Measurements from ENCODE around the gene CCT6A.
"Not testable (repeated sequence)": the region's sequence is repeated elsewhere in the genome, so short reads cannot be mapped to it uniquely, and the experiment has no call there.

CCT6A gene

DNA sequence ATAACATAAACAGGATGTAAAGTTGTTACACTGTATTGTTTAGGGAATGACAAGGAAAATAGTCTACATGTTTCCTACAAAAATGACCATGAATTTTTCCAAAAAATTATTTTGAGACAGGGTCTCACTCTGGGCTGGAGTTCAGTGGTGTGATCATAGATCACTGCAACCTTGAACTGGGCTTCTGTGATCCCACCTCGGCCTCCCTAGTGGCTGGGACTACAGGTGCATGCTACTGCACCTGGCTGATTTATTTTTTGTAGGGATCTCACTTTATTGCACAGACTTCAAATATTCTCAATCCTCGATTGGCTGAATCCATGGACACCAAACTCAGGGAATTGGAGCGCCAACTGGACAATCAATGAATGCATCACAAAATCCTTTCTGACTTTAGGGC lies 48.1 kb downstream of the CCT6A start:
- no peak for DNase-seq

- not testable (repeated sequence) for DNase-seq
Observed at GRCh38 chr7:56104138-56104537, 52.6 kb downstream of the CCT6A start.

DNA sequence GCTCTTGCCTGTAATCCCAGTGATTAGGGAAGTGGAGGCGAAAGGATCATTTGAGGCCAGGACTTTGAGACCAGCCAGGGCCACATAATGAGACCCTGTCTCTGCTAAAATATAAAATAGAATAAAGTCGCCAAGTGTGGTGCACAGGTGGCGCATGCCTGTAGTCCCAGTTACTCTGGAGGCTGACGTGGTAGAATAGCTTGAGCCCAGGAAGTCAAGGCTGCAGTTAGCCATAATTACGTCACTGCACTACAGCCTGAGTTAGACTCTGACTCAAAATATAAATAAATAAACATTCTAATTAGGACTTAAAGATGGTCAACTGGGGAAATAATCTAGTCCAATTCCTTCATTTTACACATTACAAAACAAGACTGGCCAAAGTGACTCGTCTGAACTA lies 53.9 kb downstream of the CCT6A start:
- peak; percentile 36 for DNase-seq

DNA sequence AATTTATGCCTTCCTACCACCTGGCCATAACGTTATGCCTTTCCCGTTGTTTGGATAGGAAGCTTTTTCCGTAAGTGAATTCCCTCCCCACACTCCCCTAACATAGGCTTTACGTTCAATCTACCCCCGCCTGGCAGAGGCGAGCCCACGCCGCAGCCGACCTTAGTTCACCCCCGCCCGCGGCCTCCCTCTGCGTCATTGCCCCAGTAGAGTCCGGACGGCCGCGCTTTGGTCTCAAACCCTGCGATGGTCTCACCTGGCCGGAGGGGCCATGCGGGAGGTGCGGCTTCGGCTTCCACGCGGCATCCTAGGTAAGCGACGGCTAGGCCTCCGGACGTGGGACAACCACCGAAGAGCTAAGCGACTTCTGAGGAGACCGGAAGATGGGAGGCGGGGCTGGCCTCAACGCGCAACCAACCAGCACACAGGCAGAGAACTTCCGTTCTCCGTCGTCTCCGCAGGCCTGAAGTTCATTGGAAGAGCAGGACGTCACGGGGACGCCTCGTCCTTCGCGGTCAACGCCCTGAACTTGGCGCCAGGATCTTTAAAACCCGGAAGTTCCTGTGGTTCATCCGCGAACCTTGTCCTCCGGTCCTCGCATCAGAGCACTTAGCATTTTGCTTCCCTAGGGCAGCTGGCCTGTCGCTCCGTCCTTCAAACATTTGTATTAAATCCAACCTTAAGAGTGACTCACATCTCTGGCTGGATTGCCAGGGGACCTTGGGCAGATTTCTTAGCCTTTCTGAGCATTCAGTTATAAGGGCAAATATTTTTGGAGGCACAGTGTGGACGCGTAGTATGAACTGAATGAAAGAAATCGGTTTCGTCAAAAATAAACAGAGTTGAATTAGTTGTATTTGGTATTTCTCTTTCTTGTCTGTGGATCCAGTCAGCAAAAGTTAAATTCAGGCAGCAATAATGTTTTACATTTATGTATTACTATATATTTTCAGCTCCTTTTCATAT lies 54.8 kb downstream of the CCT6A start, which contains the start of gene CHCHD2:
CHCHD2 (minus strand) TSS at position 369 of the 966 bp plus-strand sequence; CDS start at position 306, 63 bp downstream.
- peak; percentile 99 for DNase-seq

GRCh38 chr7:56107954-56108258 lies 56.3 kb downstream of the CCT6A start:
- DNase-seq: no peak

DNA sequence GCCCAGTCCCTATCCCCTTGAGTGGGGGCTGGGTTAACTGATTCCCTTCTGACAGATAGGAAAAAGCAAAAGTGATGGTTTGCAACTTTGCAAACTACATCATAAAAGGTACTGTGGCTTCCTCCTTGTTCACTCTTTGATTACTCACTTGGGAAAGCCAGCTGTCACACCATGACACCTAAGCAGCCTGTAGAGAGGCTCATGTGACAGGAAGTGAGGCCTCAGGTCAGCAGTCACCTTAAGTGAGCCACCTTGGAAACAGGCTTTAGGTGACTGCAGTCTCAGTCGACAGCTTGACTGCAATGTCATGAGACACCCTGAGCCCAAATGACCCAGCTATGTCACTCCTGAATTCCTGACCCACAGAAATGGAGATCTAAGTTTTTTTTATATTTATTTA lies 59.0 kb downstream of the CCT6A start:
- DNase-seq: no peak

DNA sequence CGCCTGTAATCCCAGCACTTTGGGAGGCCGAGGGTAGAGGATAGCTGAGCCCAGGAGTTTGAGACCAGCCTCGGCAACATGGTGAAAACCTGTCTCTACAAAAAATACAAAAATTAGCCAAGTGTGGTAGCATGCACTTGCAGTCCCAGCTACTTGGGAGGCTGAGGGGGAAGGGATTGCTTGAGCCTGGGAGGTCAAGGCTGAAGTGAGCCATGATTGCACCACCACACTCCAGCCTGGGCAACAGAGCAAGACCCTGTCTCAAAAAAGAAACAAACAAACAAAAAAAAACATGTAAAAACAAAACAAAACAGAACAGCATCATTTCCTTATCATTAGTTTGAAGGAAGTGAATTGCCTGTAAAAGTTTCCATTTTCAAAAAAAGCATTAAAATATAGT lies 60.7 kb downstream of the CCT6A start:
- DNase-seq: not testable (repeated sequence)

Data from femur (tissue), 1 donor.